ENCODE data around the gene GSTP1.

GSTP1 gene

GRCh38 chr11:67632175-67632981 is 48.8 kb downstream of the GSTP1 start:
- no peak for DNase-seq

GRCh38 chr11:67632982-67633755 is 49.6 kb downstream of the GSTP1 start:
- DNase-seq = no peak

GRCh38 chr11:67633758-67634365 is 50.2 kb downstream of the GSTP1 start:
- no peak for DNase-seq

- DNase-seq = no peak
Observed at GRCh38 chr11:67634366-67635230, 51.0 kb downstream of the GSTP1 start.

GRCh38 chr11:67635231-67635521 is 51.6 kb downstream of the GSTP1 start:
- no peak for DNase-seq

All from EL (cell line).